ENCODE results near the gene DCLRE1B.

DNA sequence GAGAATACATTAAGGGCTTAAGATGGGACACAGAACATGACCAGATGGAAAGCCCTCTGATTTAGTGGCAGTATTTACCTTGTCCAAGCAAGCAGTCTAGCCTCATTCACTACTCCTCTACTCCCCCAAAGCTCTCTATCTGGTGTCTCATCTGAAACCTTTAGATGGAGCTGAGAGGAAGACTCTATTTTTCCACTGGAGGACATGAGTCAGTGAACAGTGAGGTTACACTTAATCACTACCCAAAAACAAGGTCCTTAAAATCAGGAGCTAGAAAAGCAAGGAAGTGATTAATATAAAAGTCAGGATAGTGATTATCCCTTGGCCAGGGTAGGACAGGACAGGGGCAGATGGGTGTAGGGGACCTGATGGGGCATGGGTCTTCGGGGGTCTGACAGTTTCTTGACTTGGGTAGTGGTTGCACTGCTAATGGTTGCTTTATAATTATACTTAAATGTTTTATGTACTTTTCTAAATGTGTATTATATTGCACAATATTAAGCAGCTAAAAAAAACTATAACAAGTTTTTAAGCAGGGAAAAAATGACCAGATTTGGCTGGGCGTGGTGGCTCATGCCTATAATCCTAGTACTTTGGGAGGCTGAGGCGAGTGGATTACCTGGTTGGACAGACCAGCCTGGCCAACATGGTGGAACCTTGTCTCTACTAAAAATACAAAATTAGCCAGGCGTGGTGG lies 36.6 kb upstream of the DCLRE1B start:
- TF ChIP-seq ZNF274 (IDR thresholded peaks at IDR 0.05; ENCODE audit: low read depth, low read length) (no peak), YY1 (IDR thresholded peaks at IDR 0.05; ENCODE audit: insufficient read depth, insufficient read length) (no peak)

All from NT2/D1 (cell line).